T follicular helper cell (primary cell): ENCODE data around the gene NDUFC2.
"Not testable (repeated sequence)": the region's sequence is repeated elsewhere in the genome, so short reads cannot be mapped to it uniquely, and the experiment has no call there.

ENCODE experiments used
- DNase-seq: peaks from one replicate; pipeline ENCODE4 v3.0.0-alpha.2; 2020; ENCODE audit warnings: low read depth

Gene NDUFC2

GRCh38 chr11:78080084-78080817 is 589 bp upstream of the NDUFC2 start:
- DNase-seq = no peak

- DNase-seq = no peak
These were observed 1.2 kb downstream of the NDUFC2 start for GRCh38 chr11:78078218-78079167.

- not testable (repeated sequence) for DNase-seq
These were observed 2.1 kb downstream of the NDUFC2 start for GRCh38 chr11:78077592-78077991.

- DNase-seq = no peak
These were observed 2.8 kb downstream of the NDUFC2 start for GRCh38 chr11:78076733-78077403.

GRCh38 chr11:78074756-78075155 is 4.9 kb downstream of the NDUFC2 start:
- no peak for DNase-seq

GRCh38 chr11:78072455-78072854 is 7.2 kb downstream of the NDUFC2 start:
- DNase-seq = no peak

- DNase-seq = no peak
These were observed 7.9 kb downstream of the NDUFC2 start for GRCh38 chr11:78071717-78072116.

GRCh38 chr11:78070621-78071020 is 9.0 kb downstream of the NDUFC2 start:
- no peak for DNase-seq

- DNase-seq = no peak
These were observed 10.2 kb downstream of the NDUFC2 start for GRCh38 chr11:78069465-78069864.

GRCh38 chr11:78067704-78068103 is 12.0 kb downstream of the NDUFC2 start:
- DNase-seq = no peak

GRCh38 chr11:78066471-78066870 is 13.2 kb downstream of the NDUFC2 start:
- DNase-seq = no peak

- no peak for DNase-seq
These were observed 14.5 kb downstream of the NDUFC2 start for GRCh38 chr11:78065203-78065602.

- DNase-seq = no peak
These were observed 16.1 kb downstream of the NDUFC2 start, which contains the start of gene THRSP for GRCh38 chr11:78063440-78064181. Gene THRSP, plus strand, starts transcription at chr11:78063861. Its CDS starts 21 bp downstream, at chr11:78063882.

GRCh38 chr11:78062671-78063070 is 17.0 kb downstream of the NDUFC2 start:
- DNase-seq = no peak

GRCh38 chr11:78061921-78062311 is 17.7 kb downstream of the NDUFC2 start:
- no peak for DNase-seq

GRCh38 chr11:78061088-78061920 is 18.4 kb downstream of the NDUFC2 start:
- DNase-seq = no peak

GRCh38 chr11:78060533-78060932 is 19.1 kb downstream of the NDUFC2 start:
- DNase-seq = no peak

GRCh38 chr11:78059749-78060328 is 19.8 kb downstream of the NDUFC2 start:
- not testable (repeated sequence) for DNase-seq

- DNase-seq = no peak
These were observed 22.1 kb downstream of the NDUFC2 start for GRCh38 chr11:78057462-78058055.

- DNase-seq = no peak
These were observed 23.6 kb downstream of the NDUFC2 start for GRCh38 chr11:78056093-78056492.
